Endothelial cell of umbilical vein (primary cell): ENCODE measurements around the gene SLC22A23. TPM values are rescaled to one million over a fixed set of nuclear protein-coding genes. Genes with fewer than 3 reads are reported as not detected.

Experiments used
- BruUV-seq: library from RNA; stranded (reverse); fragments of 400-500 nt; replicated peaks from 2 replicates; lab custom pipeline; 2021; lab: Mats Ljungman, UMichigan
- CTCF ChIA-PET: fragments of 300-600, 350-600 bp; sonication (Branson Sonifier 250); formaldehyde crosslinking; loops from one replicate; lab custom pipeline; 2021; ENCODE audit warnings: antibody characterized with exemption, inconsistent platforms; lab: Charles Lee
- POLR2A ChIA-PET: fragments of 300-600, 350-600 bp; sonication (Branson Sonifier 250); formaldehyde crosslinking; loops from one replicate; lab custom pipeline; 2021; ENCODE audit warnings: antibody characterized with exemption, inconsistent platforms; lab: Charles Lee
- DNase-seq: peaks from one replicate; pipeline ENCODE4 v3.0.0-alpha.2; 2011; ENCODE audit warnings: low read depth, low spot score
- FAIRE-seq: peaks from 2 replicates; lab custom pipeline; 2011; peaks lifted over from hg19 to GRCh38; lab: Jason Lieb, UNC
- H2AFZ ChIP-seq: 2 replicates; pipeline ENCODE4 v1.6.0; 2012; ENCODE audit warnings: low read depth, low read length, control low read depth, inconsistent platforms
- H3K27ac ChIP-seq: 2 replicates; pipeline ENCODE4 v1.5.1; 2011; ENCODE audit warnings: low read depth, mild to moderate bottlenecking, control low read depth, low read length, moderate library complexity; ENCODE audit not compliant: insufficient read depth
- H3K27me3 ChIP-seq, 2 experiments: 2 replicates each; pipeline versions ENCODE4 v1.6.0 to v1.6.1; 2011; ENCODE audit warnings: low read length in 2 of 2, mixed read lengths in 1 of 2; ENCODE audit not compliant: control insufficient read depth in 2 of 2, insufficient read depth in 2 of 2
- H3K36me3 ChIP-seq, 2 experiments: 2 replicates in 1 of 2; 3 replicates in 1 of 2; pipeline ENCODE4 v1.5.1; 2011; ENCODE audit warnings: low read length in 2 of 2, mild to moderate bottlenecking in 1 of 2, moderate library complexity in 1 of 2; ENCODE audit not compliant: control insufficient read depth in 2 of 2, insufficient read depth in 2 of 2; ENCODE audit errors: extremely low read depth in 1 of 2
- H3K4me1 ChIP-seq: 3 replicates; pipeline ENCODE4 v1.5.1; 2011; ENCODE audit warnings: mild to moderate bottlenecking, low read length; ENCODE audit not compliant: control insufficient read depth, insufficient read depth; ENCODE audit errors: extremely low read depth
- H3K4me2 ChIP-seq: 2 replicates; pipeline ENCODE4 v1.6.1; 2011; ENCODE audit warnings: low read length, control low read depth, mixed read lengths; ENCODE audit not compliant: insufficient read depth
- H3K4me3 ChIP-seq, 3 experiments: fragments of 200-600 bp in 1 of 3; sonication (generic), shearing (Covaris generic) in 1 of 3; replicated peaks in 1 of 3; 2 replicates each; pipeline ENCODE4 v1.5.1; 2011 to 2016; ENCODE audit warnings: control low read depth in 3 of 3, low read length in 3 of 3, mild to moderate bottlenecking in 2 of 3, inconsistent platforms in 1 of 3, low read depth in 1 of 3, moderate library complexity in 1 of 3; ENCODE audit not compliant: insufficient read depth in 1 of 3
- H3K79me2 ChIP-seq: 2 replicates; pipeline ENCODE4 v1.6.0; 2012; ENCODE audit warnings: low read length, inconsistent platforms; ENCODE audit not compliant: control insufficient read depth, insufficient read depth
- H3K9ac ChIP-seq: replicated peaks from 2 replicates; pipeline ENCODE3; 2011; ENCODE audit warnings: low read length, control low read depth; ENCODE audit not compliant: insufficient read depth; ENCODE audit errors: extremely low read depth
- H3K9me1 ChIP-seq: replicated peaks from 3 replicates; pipeline ENCODE4 v1.6.0; 2011; ENCODE audit warnings: mild to moderate bottlenecking, low read length; ENCODE audit not compliant: control insufficient read depth, insufficient read depth; ENCODE audit errors: extremely low read depth
- H3K9me3 ChIP-seq: replicated peaks from 2 replicates; pipeline ENCODE4 v1.5.1; 2012; ENCODE audit warnings: low read length, inconsistent platforms; ENCODE audit not compliant: control insufficient read depth, insufficient read depth
- H4K20me1 ChIP-seq: replicated peaks from 2 replicates; pipeline ENCODE3; 2011; ENCODE audit warnings: mild to moderate bottlenecking, low read length; ENCODE audit not compliant: control insufficient read depth, insufficient read depth; ENCODE audit errors: extremely low read depth
- EZH2 ChIP-seq: IDR thresholded peaks from 2 replicates; pipeline ENCODE4 v1.6.1; 2012; ENCODE audit warnings: borderline replicate concordance, low read depth, mild to moderate bottlenecking, moderate library complexity, low read length, inconsistent platforms; ENCODE audit not compliant: severe bottlenecking
- FOS ChIP-seq: IDR thresholded peaks from 2 replicates; pipeline ENCODE4 v1.6.1; 2011; ENCODE audit warnings: mild to moderate bottlenecking, low read length, moderate library complexity, borderline replicate concordance; ENCODE audit not compliant: insufficient read depth
- GATA2 ChIP-seq: IDR thresholded peaks from 2 replicates; pipeline ENCODE4 v1.7.0; 2011; ENCODE audit warnings: low read depth, mild to moderate bottlenecking, moderate library complexity, mixed read lengths, low read length; ENCODE audit not compliant: insufficient read length, insufficient read depth
- JUN ChIP-seq: IDR thresholded peaks from 2 replicates; pipeline ENCODE4 v1.6.1; 2011; ENCODE audit warnings: borderline replicate concordance, low read depth; ENCODE audit not compliant: insufficient read length, insufficient read depth
- MYC ChIP-seq: IDR thresholded peaks from one replicate; pipeline ENCODE4 v1.6.1; 2011; ENCODE audit warnings: mild to moderate bottlenecking, low read depth, low read length
- POLR2A ChIP-seq: IDR thresholded peaks from 2 replicates; pipeline ENCODE4 v1.6.1; 2012; ENCODE audit warnings: low read depth, mild to moderate bottlenecking, control low read depth, low read length
- POLR2AphosphoS5 ChIP-seq: IDR thresholded peaks from 2 replicates; pipeline ENCODE4 v1.6.1; 2012; ENCODE audit warnings: low read depth, mild to moderate bottlenecking, control low read depth, low read length, moderate library complexity; ENCODE audit not compliant: insufficient read depth
- dilution Hi-C: fragments of 300-500 bp; cut with MboI; formaldehyde crosslinking; loops from one replicate; pipeline ENCODE4 v1.15.0; 2019; ENCODE audit warnings: low sequenced_read_pairs; ENCODE audit not compliant: extremely low pct_ligation_motif_present
- intact Hi-C: fragments of 100-400 bp; cut with micrococcal nuclease; formaldehyde crosslinking; loops from one replicate; pipeline ENCODE4 v1.10.0; 2022
- polyA plus RNA-seq, 4 experiments: library from polyadenylated mRNA; depleted of rRNA in 3 of 4; stranded (reverse) in 3 of 4; unstranded in 1 of 4; fragments of >200 nt; gene quantifications; 2 replicates each; pipeline versions ENCODE4 v1.2.1 to v1.2.3, GENCODE V29; 2011 to 2012; ENCODE audit warnings: missing spikeins in 1 of 4
- total RNA-seq: library from RNA; stranded (reverse); gene quantifications from 2 replicates; pipeline ENCODE4 v1.2.3, GENCODE V29; 2021
- TF ChIP-seq, protein P1 (sequence below), 2 donors: IDR thresholded peaks; 1 replicate in 1 of 2; 2 replicates in 1 of 2; pipeline ENCODE4 v1.5.1; 2011; ENCODE audit warnings: low read length in 2 of 2, mild to moderate bottlenecking in 2 of 2, moderate library complexity in 2 of 2, control low read depth in 1 of 2, inconsistent platforms in 1 of 2, low read depth in 1 of 2; ENCODE audit not compliant: insufficient read depth in 1 of 2; ENCODE audit errors: extremely low read depth in 1 of 2
- TF ChIP-seq, protein P2 (sequence below): IDR thresholded peaks from 2 replicates; pipeline ENCODE4 v1.6.1; 2011; ENCODE audit not compliant: insufficient read depth, insufficient read length

Gene SLC22A23
- total and polyA plus RNA-seq, 2 donors (not counting 3 experiments of a cell fraction or from before 2014, with no cell fraction given): 4.2 to 14.3 TPM

DNA sequence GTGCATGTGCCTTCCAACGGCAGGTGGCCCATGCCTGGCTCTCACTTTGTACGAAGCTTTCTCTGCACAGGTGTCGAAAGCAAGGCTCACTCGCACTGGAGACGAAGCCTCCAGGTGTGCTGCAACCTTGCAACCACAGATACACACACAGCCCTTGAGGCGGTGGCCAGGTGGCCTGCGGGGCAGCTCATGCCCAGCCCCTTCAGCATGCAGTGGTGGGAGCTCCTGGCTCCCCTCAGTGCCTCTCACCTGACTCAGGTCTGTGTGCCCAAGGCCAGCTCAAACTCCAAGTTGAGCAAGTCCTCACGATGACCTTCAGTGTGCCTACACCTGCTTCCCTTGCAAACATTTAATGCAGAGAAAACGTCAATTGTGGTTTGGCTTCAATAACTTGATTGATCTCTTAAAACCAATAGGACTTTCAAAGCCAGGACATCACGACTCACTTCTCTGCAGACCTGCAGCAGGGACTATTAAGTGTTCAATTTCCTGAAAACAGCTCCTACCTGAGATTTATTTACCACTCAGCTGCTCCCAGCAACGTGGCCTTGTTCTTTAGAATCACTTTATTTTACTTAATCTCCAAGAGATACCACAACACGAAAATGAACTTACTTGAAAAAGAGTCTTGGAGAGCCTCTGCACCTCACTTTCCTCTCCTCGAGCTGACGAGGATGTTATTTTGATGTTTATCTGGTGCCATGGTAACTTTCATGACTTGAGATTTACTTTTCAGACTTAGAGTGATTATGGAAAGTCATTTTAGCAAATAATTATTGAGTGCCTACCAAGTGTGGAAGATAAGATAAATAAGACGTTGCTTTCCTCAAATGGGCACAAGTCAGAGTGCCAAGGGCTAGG is 86.3 kb downstream of the SLC22A23 start:
- no peaks in the 10 kb centered on the region for H3K36me3 ChIP-seq
- no TSS peak for BruUV-seq
- intact Hi-C loops (no loop called here), dilution Hi-C loops (no loop called here)
- H3K27me3 ChIP-seq: no peaks in the 10 kb centered on the region
- no peaks in the 10 kb centered on the region for H3K4me1 ChIP-seq
- H3K4me2 ChIP-seq: no peak overlapping the region
- ChIA-PET CTCF (interaction anchor here (1.4 to 1.5 kb wide), 3 partner anchors 13 to 89 kb away, joined by 3 to 5 read pairs (median 4); no protein-coding TSS in a partner anchor), POLR2A (no interaction called here)
- TF ChIP-seq GATA2: no peak
- TF ChIP-seq, protein P1, sequence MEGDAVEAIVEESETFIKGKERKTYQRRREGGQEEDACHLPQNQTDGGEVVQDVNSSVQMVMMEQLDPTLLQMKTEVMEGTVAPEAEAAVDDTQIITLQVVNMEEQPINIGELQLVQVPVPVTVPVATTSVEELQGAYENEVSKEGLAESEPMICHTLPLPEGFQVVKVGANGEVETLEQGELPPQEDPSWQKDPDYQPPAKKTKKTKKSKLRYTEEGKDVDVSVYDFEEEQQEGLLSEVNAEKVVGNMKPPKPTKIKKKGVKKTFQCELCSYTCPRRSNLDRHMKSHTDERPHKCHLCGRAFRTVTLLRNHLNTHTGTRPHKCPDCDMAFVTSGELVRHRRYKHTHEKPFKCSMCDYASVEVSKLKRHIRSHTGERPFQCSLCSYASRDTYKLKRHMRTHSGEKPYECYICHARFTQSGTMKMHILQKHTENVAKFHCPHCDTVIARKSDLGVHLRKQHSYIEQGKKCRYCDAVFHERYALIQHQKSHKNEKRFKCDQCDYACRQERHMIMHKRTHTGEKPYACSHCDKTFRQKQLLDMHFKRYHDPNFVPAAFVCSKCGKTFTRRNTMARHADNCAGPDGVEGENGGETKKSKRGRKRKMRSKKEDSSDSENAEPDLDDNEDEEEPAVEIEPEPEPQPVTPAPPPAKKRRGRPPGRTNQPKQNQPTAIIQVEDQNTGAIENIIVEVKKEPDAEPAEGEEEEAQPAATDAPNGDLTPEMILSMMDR (IDR thresholded peaks at IDR 0.05; ENCODE audit: extremely low read depth in 1 of 2, insufficient read depth in 1 of 2, low read depth in 1 of 2, low read length in 2 of 2): no peak
- TF ChIP-seq JUN: no peak
- no peak for TF ChIP-seq FOS
- no peak for TF ChIP-seq MYC
- TF ChIP-seq, protein P2, sequence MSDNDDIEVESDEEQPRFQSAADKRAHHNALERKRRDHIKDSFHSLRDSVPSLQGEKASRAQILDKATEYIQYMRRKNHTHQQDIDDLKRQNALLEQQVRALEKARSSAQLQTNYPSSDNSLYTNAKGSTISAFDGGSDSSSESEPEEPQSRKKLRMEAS: no peak
- TF ChIP-seq POLR2A: no peak
- no peak for TF ChIP-seq EZH2
- TF ChIP-seq POLR2AphosphoS5: no peak
- no peak overlapping the region for H2AFZ ChIP-seq
- H3K79me2 ChIP-seq: no peaks in the 10 kb centered on the region
- H4K20me1 ChIP-seq: no peaks in the 10 kb centered on the region
- H3K9me1 ChIP-seq: no peaks in the 10 kb centered on the region
- no peak overlapping the region for H3K4me3 ChIP-seq
- H3K9me3 ChIP-seq: no peaks in the 10 kb centered on the region
- H3K27ac ChIP-seq: no peak overlapping the region
- H3K9ac ChIP-seq: no peak overlapping the region
- DNase-seq (no peak), FAIRE-seq (no peak)
